ENCODE results near the gene PRKAG2.

DNA sequence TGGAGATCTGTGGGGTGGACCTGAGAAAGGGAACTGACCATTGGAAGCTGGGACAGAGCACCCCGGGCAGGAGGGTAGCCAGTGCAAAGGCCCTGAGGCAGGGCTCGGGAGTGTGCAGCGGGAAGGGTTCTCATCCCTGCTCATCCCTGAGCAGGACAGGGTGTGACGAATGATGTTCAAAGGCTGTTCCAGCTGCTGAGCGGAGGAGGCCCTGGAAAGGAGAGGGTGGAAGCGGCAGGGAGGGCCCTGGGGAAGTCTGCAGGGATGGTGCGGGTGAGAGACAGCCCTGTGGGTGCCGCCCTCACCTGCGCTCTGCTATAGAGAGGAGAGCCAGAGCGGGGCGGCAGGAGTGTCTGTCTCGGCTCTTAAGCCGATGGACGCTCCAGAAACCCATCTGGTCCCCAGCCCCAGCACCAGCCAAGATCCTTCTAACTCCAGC, 43.7 kb downstream of the PRKAG2 start:
- TF ChIP-seq, protein P1, sequence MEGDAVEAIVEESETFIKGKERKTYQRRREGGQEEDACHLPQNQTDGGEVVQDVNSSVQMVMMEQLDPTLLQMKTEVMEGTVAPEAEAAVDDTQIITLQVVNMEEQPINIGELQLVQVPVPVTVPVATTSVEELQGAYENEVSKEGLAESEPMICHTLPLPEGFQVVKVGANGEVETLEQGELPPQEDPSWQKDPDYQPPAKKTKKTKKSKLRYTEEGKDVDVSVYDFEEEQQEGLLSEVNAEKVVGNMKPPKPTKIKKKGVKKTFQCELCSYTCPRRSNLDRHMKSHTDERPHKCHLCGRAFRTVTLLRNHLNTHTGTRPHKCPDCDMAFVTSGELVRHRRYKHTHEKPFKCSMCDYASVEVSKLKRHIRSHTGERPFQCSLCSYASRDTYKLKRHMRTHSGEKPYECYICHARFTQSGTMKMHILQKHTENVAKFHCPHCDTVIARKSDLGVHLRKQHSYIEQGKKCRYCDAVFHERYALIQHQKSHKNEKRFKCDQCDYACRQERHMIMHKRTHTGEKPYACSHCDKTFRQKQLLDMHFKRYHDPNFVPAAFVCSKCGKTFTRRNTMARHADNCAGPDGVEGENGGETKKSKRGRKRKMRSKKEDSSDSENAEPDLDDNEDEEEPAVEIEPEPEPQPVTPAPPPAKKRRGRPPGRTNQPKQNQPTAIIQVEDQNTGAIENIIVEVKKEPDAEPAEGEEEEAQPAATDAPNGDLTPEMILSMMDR (IDR thresholded peaks at IDR 0.05; ENCODE audit: low read depth, low read length, poor library complexity, severe bottlenecking) = no peak
- no peak for TF ChIP-seq EZH2phosphoT487 (IDR thresholded peaks at IDR 0.05; ENCODE audit: borderline replicate concordance, low read length)

Measured in DOHH2 (cell line).